Measurements from ENCODE around the gene FBXW5. TPM values are rescaled to one million over a fixed set of nuclear protein-coding genes. Genes with fewer than 3 reads are reported as not detected.

Gene FBXW5
- total and polyA plus RNA-seq, 2 experiments from 2014 or later = 27.0 to 111 TPM

DNA sequence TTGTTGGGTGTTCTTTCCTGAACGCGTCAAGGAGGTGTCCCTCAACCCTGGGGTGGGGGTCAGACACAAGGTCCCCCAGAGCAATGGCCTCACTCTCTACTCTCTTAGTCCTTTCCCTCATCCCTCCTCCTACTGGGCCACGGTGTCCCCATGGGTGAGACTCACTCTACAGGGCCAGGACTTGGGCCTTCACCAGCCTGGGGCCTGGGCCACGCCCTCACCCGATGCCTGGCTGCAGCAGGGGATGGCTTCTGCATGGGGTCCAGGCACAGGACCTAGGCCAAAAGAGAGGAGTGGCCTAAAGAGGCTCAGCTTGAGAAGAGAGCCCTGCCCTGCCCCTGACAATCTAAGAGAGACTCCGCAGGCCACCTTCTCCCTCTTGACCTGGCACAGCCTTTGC is 13.4 kb upstream of the FBXW5 start:
- Histone ChIP-seq H3K4me1 (ENCODE audit: insufficient read depth) (no peaks in the 10 kb centered on the region), H3K4me3 (no peak overlapping the region), H4K20me1 (replicated peaks; ENCODE audit: insufficient read depth) (no peaks in the 10 kb centered on the region), H2AFZ (no peak overlapping the region), H3K9me2 (ENCODE audit: insufficient read depth) (0 out of 2 replicates have a peak, but pooled peaks cover 6% of the 10 kb centered on the region), H3K4me2 (no peak overlapping the region), H3F3A (replicated peaks; ENCODE audit: low read depth) (no peaks in the 10 kb centered on the region), H3K79me2 (replicated peaks; ENCODE audit: insufficient read depth) (no peaks in the 10 kb centered on the region), H3K36me3 (ENCODE audit: insufficient read depth) (no peaks in the 10 kb centered on the region), H3K27me3 (ENCODE audit: insufficient read depth) (no peaks in the 10 kb centered on the region), H3K27ac (ENCODE audit: low read depth) (no peak overlapping the region)
- Mint-ChIP-seq H3K27me3 (ENCODE audit: insufficient read depth, low read depth, poor library complexity) (peaks cover 6% of the 10 kb centered on the region), H3K4me1 (no peaks in the 10 kb centered on the region; the same call in 2 of the 3 replicates), H3K27ac (no peak overlapping the region), H3K4me3 (no peak overlapping the region), H3K9me3 (peaks cover 4% of the 10 kb centered on the region; the same call in 2 of the 3 replicates), H3K36me3 (ENCODE audit: low read depth) (no peaks in the 10 kb centered on the region; the same call in 2 of the 3 replicates)
- ATAC-seq = no peak
- no peak for TF ChIP-seq CREB1 (CRISPR knock-in tag; IDR thresholded peaks at IDR 0.05; ENCODE audit: low read depth)
- no peak for TF ChIP-seq ZNF331 (CRISPR knock-in tag; IDR thresholded peaks at IDR 0.05; ENCODE audit: low read depth)
- no peak for TF ChIP-seq EZH2phosphoT487 (IDR thresholded peaks at IDR 0.05; ENCODE audit: unreplicated experiment)
- TF ChIP-seq, protein P1, sequence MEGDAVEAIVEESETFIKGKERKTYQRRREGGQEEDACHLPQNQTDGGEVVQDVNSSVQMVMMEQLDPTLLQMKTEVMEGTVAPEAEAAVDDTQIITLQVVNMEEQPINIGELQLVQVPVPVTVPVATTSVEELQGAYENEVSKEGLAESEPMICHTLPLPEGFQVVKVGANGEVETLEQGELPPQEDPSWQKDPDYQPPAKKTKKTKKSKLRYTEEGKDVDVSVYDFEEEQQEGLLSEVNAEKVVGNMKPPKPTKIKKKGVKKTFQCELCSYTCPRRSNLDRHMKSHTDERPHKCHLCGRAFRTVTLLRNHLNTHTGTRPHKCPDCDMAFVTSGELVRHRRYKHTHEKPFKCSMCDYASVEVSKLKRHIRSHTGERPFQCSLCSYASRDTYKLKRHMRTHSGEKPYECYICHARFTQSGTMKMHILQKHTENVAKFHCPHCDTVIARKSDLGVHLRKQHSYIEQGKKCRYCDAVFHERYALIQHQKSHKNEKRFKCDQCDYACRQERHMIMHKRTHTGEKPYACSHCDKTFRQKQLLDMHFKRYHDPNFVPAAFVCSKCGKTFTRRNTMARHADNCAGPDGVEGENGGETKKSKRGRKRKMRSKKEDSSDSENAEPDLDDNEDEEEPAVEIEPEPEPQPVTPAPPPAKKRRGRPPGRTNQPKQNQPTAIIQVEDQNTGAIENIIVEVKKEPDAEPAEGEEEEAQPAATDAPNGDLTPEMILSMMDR (conservative IDR thresholded peaks at IDR 0.05; ENCODE audit: low read depth in 2 of 2) = no peak
- no peak for TF ChIP-seq EZH2 (IDR thresholded peaks at IDR 0.05; ENCODE audit: low read depth, unreplicated experiment)
- no peak for TF ChIP-seq POLR2AphosphoS5 (IDR thresholded peaks at IDR 0.05; ENCODE audit: low read depth)
- TF ChIP-seq, protein P2, sequence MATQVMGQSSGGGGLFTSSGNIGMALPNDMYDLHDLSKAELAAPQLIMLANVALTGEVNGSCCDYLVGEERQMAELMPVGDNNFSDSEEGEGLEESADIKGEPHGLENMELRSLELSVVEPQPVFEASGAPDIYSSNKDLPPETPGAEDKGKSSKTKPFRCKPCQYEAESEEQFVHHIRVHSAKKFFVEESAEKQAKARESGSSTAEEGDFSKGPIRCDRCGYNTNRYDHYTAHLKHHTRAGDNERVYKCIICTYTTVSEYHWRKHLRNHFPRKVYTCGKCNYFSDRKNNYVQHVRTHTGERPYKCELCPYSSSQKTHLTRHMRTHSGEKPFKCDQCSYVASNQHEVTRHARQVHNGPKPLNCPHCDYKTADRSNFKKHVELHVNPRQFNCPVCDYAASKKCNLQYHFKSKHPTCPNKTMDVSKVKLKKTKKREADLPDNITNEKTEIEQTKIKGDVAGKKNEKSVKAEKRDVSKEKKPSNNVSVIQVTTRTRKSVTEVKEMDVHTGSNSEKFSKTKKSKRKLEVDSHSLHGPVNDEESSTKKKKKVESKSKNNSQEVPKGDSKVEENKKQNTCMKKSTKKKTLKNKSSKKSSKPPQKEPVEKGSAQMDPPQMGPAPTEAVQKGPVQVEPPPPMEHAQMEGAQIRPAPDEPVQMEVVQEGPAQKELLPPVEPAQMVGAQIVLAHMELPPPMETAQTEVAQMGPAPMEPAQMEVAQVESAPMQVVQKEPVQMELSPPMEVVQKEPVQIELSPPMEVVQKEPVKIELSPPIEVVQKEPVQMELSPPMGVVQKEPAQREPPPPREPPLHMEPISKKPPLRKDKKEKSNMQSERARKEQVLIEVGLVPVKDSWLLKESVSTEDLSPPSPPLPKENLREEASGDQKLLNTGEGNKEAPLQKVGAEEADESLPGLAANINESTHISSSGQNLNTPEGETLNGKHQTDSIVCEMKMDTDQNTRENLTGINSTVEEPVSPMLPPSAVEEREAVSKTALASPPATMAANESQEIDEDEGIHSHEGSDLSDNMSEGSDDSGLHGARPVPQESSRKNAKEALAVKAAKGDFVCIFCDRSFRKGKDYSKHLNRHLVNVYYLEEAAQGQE (IDR thresholded peaks at IDR 0.05; ENCODE audit: unreplicated experiment) = no peak
- no peak for TF ChIP-seq STAT1 (IDR thresholded peaks at IDR 0.05; ENCODE audit: unreplicated experiment)
- no peak for TF ChIP-seq ZNF114 (CRISPR knock-in tag; IDR thresholded peaks at IDR 0.05)
- TF ChIP-seq, protein P3, sequence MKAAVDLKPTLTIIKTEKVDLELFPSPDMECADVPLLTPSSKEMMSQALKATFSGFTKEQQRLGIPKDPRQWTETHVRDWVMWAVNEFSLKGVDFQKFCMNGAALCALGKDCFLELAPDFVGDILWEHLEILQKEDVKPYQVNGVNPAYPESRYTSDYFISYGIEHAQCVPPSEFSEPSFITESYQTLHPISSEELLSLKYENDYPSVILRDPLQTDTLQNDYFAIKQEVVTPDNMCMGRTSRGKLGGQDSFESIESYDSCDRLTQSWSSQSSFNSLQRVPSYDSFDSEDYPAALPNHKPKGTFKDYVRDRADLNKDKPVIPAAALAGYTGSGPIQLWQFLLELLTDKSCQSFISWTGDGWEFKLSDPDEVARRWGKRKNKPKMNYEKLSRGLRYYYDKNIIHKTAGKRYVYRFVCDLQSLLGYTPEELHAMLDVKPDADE (IDR thresholded peaks at IDR 0.05) = no peak
- no peak for TF ChIP-seq JUNB (IDR thresholded peaks at IDR 0.05; ENCODE audit: unreplicated experiment)
- TF ChIP-seq NANOG (IDR thresholded peaks at IDR 0.05; ENCODE audit: borderline replicate concordance) = no peak
- TF ChIP-seq ZNF462 (CRISPR knock-in tag; IDR thresholded peaks at IDR 0.05) = no peak
- DNase-seq (ENCODE audit: low spot score) = no peak
